Stomach smooth muscle (tissue), 2 donors: ENCODE results near the gene GRB7.
"Not testable (repeated sequence)": the region's sequence is repeated elsewhere in the genome, so short reads cannot be mapped to it uniquely, and the experiment has no call there.

Source experiments
- H3K27ac ChIP-seq: one replicate; pipeline ENCODE4 v1.7.0; 2013; ENCODE audit warnings: mild to moderate bottlenecking, low read length, inconsistent platforms
- H3K27me3 ChIP-seq, 2 donors: one replicate each; pipeline ENCODE4 v1.7.0; 2013; ENCODE audit warnings: low read length in 2 of 2; ENCODE audit not compliant: insufficient read depth in 2 of 2, control insufficient read depth in 1 of 2
- H3K36me3 ChIP-seq, 2 donors: one replicate each; pipeline ENCODE4 v1.7.0; 2013; ENCODE audit warnings: low read length in 2 of 2; ENCODE audit not compliant: control insufficient read depth in 2 of 2, insufficient read depth in 2 of 2
- H3K4me1 ChIP-seq: one replicate; pipeline ENCODE4 v1.7.0; 2013; ENCODE audit warnings: low read length; ENCODE audit not compliant: control insufficient read depth, insufficient read depth
- H3K4me3 ChIP-seq, 2 donors: one replicate each; pipeline ENCODE4 v1.7.0; 2013; ENCODE audit warnings: low read length in 2 of 2
- H3K9ac ChIP-seq, 2 donors: one replicate each; pipeline ENCODE4 v1.7.0; 2013; ENCODE audit warnings: low read length in 2 of 2, mild to moderate bottlenecking in 1 of 2
- H3K9me3 ChIP-seq, 2 donors: one replicate each; pipeline ENCODE4 v1.7.0; 2013; ENCODE audit warnings: low read length in 2 of 2; ENCODE audit not compliant: control insufficient read depth in 2 of 2
- donor health status: healthy.
- donor health status: Pancreatic carcinoma.

The GRB7 gene

GRCh38 chr17:39737760-39738567 is at the start of gene GRB7:
TSS of gene GRB7 (plus strand) at chr17:39737938. CDS start at chr17:39742302, 4,364 bp downstream.
- Histone ChIP-seq H3K4me1 (peaks cover 16% of the 10 kb centered on the region), H3K4me3 (peak within 1 kb of the TSS in 1 of 2 donors; percentile 55), H3K9ac (no peak within 1 kb of the TSS), H3K9me3 (no peaks in the 10 kb centered on the region), H3K36me3 (no peaks in the 10 kb centered on the region), H3K27ac (no peak within 1 kb of the TSS), H3K27me3 (peaks cover 50 to 54% of the 10 kb centered on the region in 2 donors)

GRCh38 chr17:39688475-39688835 is 49.3 kb upstream of the GRB7 start:
- peak overlapping the region; percentile 87 to 94 for H3K4me3 ChIP-seq
- H3K9me3 ChIP-seq: no peaks in the 10 kb centered on the region
- H3K27me3 ChIP-seq: no peaks in the 10 kb centered on the region
- H3K27ac ChIP-seq: peak overlapping the region; percentile 84
- peaks cover 7% of the 10 kb centered on the region for H3K4me1 ChIP-seq
- peaks cover 5 to 9% of the 10 kb centered on the region in 2 donors for H3K36me3 ChIP-seq
- peak overlapping the region; percentile 58 to 84 for H3K9ac ChIP-seq

DNA sequence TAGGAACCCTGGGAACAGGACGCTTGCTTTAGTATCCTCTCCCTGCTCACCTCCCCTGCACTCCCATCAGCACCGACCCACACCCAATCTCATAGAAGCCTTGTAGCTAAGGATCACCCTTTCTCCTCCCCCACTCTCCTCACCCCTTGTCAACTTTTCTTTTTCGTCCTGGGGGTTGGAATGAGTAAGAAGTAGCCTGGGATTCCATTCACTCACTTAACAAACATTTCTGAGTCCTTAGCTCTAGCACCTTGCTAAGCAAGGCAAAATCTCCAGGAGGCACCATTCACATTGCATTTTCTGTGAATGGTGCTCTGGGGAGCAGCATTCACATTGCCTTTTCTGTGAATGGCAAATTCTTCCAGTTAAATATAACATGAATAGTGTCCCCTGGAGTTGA is 48.8 kb upstream of the GRB7 start:
- Histone ChIP-seq H3K9ac (no peak overlapping the region), H3K9me3 (no peaks in the 10 kb centered on the region), H3K4me3 (peak overlapping the region; percentile 87 to 94), H3K27me3 (no peaks in the 10 kb centered on the region), H3K27ac (no peak overlapping the region), H3K4me1 (peaks cover 7% of the 10 kb centered on the region), H3K36me3 (peaks cover 3 to 6% of the 10 kb centered on the region in 2 donors)

DNA sequence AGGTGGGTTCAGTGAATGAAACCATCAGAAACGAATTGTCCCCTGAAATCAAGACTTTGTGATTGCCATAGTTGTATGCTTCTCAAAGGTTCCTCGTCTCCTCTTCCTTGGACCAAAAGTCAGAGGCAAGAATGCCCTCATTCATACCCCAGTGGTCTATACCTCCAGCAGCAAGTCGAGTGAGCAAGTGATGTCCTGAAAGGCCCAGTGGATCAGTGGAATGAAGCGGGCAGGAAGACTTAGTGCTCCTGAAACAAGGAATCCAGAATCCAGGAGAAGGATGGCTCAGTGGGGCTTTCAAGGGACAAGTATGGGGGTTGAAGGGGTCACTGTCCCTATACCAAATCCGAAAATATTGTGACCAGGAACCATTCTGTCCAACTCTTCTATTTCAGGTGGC is 43.1 kb upstream of the GRB7 start:
- no peak overlapping the region for H3K9ac ChIP-seq
- H3K9me3 ChIP-seq: no peaks in the 10 kb centered on the region
- peaks cover 5% of the 10 kb centered on the region for H3K4me1 ChIP-seq
- H3K27ac ChIP-seq: no peak overlapping the region
- no peaks in the 10 kb centered on the region for H3K36me3 ChIP-seq
- H3K4me3 ChIP-seq: no peak overlapping the region
- no peaks in the 10 kb centered on the region for H3K27me3 ChIP-seq

GRCh38 chr17:39695089-39695474 is 42.7 kb upstream of the GRB7 start:
- H3K9me3 ChIP-seq: no peaks in the 10 kb centered on the region
- H3K9ac ChIP-seq: no peak overlapping the region
- H3K27ac ChIP-seq: no peak overlapping the region
- H3K36me3 ChIP-seq: no peaks in the 10 kb centered on the region
- H3K4me1 ChIP-seq: peaks cover 5% of the 10 kb centered on the region
- H3K4me3 ChIP-seq: no peak overlapping the region
- H3K27me3 ChIP-seq: no peaks in the 10 kb centered on the region

GRCh38 chr17:39696731-39697130 is 41.0 kb upstream of the GRB7 start:
- Histone ChIP-seq H3K27me3 (no peaks in the 10 kb centered on the region), H3K9ac (no peak overlapping the region), H3K9me3 (no peaks in the 10 kb centered on the region), H3K4me1 (peaks cover 21% of the 10 kb centered on the region), H3K36me3 (no peaks in the 10 kb centered on the region), H3K27ac (no peak overlapping the region), H3K4me3 (no peak overlapping the region)

GRCh38 chr17:39697961-39698360 is 39.8 kb upstream of the GRB7 start:
- Histone ChIP-seq H3K9ac (no peak overlapping the region), H3K4me1 (peaks cover 24% of the 10 kb centered on the region), H3K27me3 (no peaks in the 10 kb centered on the region)

GRCh38 chr17:39699157-39699817 is 38.5 kb upstream of the GRB7 start:
- peak overlapping the region; percentile 72 to 73 for H3K9ac ChIP-seq
- peak overlapping the region; percentile 62 for H3K27ac ChIP-seq
- peak overlapping the region; percentile 72 to 79 for H3K4me3 ChIP-seq
- not testable (repeated sequence) for H3K27me3 ChIP-seq, H3K9me3 ChIP-seq, H3K36me3 ChIP-seq
- H3K4me1 ChIP-seq: peaks cover 24% of the 10 kb centered on the region

More at GRCh38 chr17:39697961-39698360, 39.8 kb upstream of the GRB7 start:
- no peaks in the 10 kb centered on the region for H3K9me3 ChIP-seq
- H3K4me3 ChIP-seq: no peak overlapping the region
- no peaks in the 10 kb centered on the region for H3K36me3 ChIP-seq
- H3K27ac ChIP-seq: no peak overlapping the region

DNA sequence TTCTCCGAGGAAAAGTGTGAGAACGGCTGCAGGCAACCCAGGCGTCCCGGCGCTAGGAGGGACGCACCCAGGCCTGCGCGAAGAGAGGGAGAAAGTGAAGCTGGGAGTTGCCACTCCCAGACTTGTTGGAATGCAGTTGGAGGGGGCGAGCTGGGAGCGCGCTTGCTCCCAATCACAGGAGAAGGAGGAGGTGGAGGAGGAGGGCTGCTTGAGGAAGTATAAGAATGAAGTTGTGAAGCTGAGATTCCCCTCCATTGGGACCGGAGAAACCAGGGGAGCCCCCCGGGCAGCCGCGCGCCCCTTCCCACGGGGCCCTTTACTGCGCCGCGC is 38.0 kb upstream of the GRB7 start, which contains the start of gene ERBB2:
ERBB2 (plus strand) TSS at position 247 of the 330 bp plus-strand sequence. CDS start 175 bp downstream, outside the sequence.
- H3K27me3 ChIP-seq: no peaks in the 10 kb centered on the region
- peak within 1 kb of the TSS; percentile 73 to 78 for H3K9ac ChIP-seq
- H3K4me3 ChIP-seq: peak within 1 kb of the TSS; percentile 72 to 79
- no peaks in the 10 kb centered on the region for H3K36me3 ChIP-seq
- peak within 1 kb of the TSS; percentile 62 for H3K27ac ChIP-seq
- H3K4me1 ChIP-seq: peaks cover 28% of the 10 kb centered on the region
- H3K9me3 ChIP-seq: no peaks in the 10 kb centered on the region

GRCh38 chr17:39700148-39700987 is 37.4 kb upstream of the GRB7 start:
- Histone ChIP-seq H3K27me3 (no peaks in the 10 kb centered on the region), H3K36me3 (no peaks in the 10 kb centered on the region), H3K9me3 (no peaks in the 10 kb centered on the region), H3K4me1 (peaks cover 32% of the 10 kb centered on the region), H3K4me3 (peak overlapping the region; percentile 72 to 79), H3K9ac (peak overlapping the region; percentile 73 to 78), H3K27ac (peak overlapping the region; percentile 62)
